A549 (cell line): ENCODE measurements around the gene SLC6A4.

ENCODE experiments used
- ESRRA ChIP-seq: fragments of 150-350 bp; IDR thresholded peaks from 2 replicates; pipeline ENCODE4 v1.6.1; 2014; ENCODE audit warnings: mild to moderate bottlenecking, low read length, borderline replicate concordance
- FOSL2 ChIP-seq, 2 experiments: fragments of 450-650 bp in 1 of 2; fragments of >200 bp in 1 of 2; sonication (Bioruptor Twin) in 1 of 2; formaldehyde crosslinking; IDR thresholded peaks; 2 replicates each; pipeline versions ENCODE4 v1.5.0 to v1.6.1; 2016 to 2020; ENCODE audit warnings: mild to moderate bottlenecking in 1 of 2, moderate library complexity in 1 of 2
- HEYL ChIP-seq: fragments of 250-450 bp; sonication (Bioruptor Pico); IDR thresholded peaks from 2 replicates; pipeline ENCODE4 v1.8.0; 2021; ENCODE audit warnings: mild to moderate bottlenecking, moderate library complexity
- HOXA7 ChIP-seq: fragments of 250-450 bp; sonication (Bioruptor Pico); IDR thresholded peaks from 2 replicates; pipeline ENCODE4 v1.5.0; 2020; ENCODE audit warnings: mild to moderate bottlenecking, moderate library complexity
- JUN ChIP-seq, 2 experiments: fragments of >200 bp; sonication (Bioruptor Twin); formaldehyde crosslinking; IDR thresholded peaks; 2 replicates in 1 of 2; 3 replicates in 1 of 2; pipeline ENCODE4 v1.6.1; 2016 to 2017
- POLR2A ChIP-seq: IDR thresholded peaks from 2 replicates; pipeline ENCODE4 v1.6.1; 2012; ENCODE audit warnings: mild to moderate bottlenecking, low read length
- RARB ChIP-seq: fragments of 250-450 bp; sonication (Bioruptor Pico); IDR thresholded peaks from 2 replicates; pipeline ENCODE4 v1.8.0; 2021; ENCODE audit warnings: mild to moderate bottlenecking, moderate library complexity
- RFX5 ChIP-seq: fragments of 450-650 bp; IDR thresholded peaks from 2 replicates; pipeline ENCODE4 v1.7.1; 2014; ENCODE audit warnings: antibody characterized with exemption, mild to moderate bottlenecking, moderate library complexity
- TF ChIP-seq, protein P1 (sequence below): fragments of >200 bp; sonication (Bioruptor Twin); formaldehyde crosslinking; IDR thresholded peaks from 3 replicates; pipeline ENCODE4 v1.5.1; 2016
- TF ChIP-seq, protein P2 (sequence below): fragments of 200-600 bp; sonication (generic); IDR thresholded peaks from 2 replicates; pipeline ENCODE4 v1.6.1; 2016; ENCODE audit warnings: antibody characterized with exemption, mild to moderate bottlenecking, moderate library complexity
- TF ChIP-seq, protein P3 (sequence below): fragments of 450-650 bp; IDR thresholded peaks from 2 replicates; pipeline ENCODE4 v1.6.1; 2014; ENCODE audit warnings: antibody characterized with exemption

DNA sequence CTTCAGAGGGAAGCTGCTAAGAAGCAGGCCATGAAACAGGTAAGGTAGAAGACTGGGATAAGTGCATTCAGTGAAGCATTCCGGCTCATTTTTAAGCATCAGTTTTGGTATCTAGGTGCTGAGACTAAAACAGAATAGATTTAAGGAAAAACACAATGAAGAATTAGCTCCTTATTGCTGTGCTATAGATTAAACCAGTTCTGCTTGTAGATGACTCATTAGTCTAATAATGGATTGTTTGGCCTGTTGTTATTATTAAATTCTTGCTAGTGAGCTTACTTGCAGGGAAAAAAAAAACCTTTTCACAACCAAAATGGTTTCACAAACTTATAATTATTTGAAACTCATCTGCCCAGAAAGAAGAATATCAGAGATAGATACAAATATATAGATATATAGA is 62.9 kb downstream of the SLC6A4 start:
- TF ChIP-seq RFX5, result no peak
- TF ChIP-seq, protein P1, sequence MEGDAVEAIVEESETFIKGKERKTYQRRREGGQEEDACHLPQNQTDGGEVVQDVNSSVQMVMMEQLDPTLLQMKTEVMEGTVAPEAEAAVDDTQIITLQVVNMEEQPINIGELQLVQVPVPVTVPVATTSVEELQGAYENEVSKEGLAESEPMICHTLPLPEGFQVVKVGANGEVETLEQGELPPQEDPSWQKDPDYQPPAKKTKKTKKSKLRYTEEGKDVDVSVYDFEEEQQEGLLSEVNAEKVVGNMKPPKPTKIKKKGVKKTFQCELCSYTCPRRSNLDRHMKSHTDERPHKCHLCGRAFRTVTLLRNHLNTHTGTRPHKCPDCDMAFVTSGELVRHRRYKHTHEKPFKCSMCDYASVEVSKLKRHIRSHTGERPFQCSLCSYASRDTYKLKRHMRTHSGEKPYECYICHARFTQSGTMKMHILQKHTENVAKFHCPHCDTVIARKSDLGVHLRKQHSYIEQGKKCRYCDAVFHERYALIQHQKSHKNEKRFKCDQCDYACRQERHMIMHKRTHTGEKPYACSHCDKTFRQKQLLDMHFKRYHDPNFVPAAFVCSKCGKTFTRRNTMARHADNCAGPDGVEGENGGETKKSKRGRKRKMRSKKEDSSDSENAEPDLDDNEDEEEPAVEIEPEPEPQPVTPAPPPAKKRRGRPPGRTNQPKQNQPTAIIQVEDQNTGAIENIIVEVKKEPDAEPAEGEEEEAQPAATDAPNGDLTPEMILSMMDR, result no peak
- no peak for TF ChIP-seq ESRRA
- TF ChIP-seq, protein P2, sequence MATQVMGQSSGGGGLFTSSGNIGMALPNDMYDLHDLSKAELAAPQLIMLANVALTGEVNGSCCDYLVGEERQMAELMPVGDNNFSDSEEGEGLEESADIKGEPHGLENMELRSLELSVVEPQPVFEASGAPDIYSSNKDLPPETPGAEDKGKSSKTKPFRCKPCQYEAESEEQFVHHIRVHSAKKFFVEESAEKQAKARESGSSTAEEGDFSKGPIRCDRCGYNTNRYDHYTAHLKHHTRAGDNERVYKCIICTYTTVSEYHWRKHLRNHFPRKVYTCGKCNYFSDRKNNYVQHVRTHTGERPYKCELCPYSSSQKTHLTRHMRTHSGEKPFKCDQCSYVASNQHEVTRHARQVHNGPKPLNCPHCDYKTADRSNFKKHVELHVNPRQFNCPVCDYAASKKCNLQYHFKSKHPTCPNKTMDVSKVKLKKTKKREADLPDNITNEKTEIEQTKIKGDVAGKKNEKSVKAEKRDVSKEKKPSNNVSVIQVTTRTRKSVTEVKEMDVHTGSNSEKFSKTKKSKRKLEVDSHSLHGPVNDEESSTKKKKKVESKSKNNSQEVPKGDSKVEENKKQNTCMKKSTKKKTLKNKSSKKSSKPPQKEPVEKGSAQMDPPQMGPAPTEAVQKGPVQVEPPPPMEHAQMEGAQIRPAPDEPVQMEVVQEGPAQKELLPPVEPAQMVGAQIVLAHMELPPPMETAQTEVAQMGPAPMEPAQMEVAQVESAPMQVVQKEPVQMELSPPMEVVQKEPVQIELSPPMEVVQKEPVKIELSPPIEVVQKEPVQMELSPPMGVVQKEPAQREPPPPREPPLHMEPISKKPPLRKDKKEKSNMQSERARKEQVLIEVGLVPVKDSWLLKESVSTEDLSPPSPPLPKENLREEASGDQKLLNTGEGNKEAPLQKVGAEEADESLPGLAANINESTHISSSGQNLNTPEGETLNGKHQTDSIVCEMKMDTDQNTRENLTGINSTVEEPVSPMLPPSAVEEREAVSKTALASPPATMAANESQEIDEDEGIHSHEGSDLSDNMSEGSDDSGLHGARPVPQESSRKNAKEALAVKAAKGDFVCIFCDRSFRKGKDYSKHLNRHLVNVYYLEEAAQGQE, result no peak
- TF ChIP-seq HOXA7 (CRISPR knock-in tag), result no peak
- no peak for TF ChIP-seq POLR2A
- no peak for TF ChIP-seq JUN (IDR thresholded peaks at IDR 0.05)
- TF ChIP-seq RARB, result no peak
- no peak for TF ChIP-seq FOSL2 (IDR thresholded peaks at IDR 0.05)
- no peak for TF ChIP-seq FOSL2 (CRISPR knock-in tag; IDR thresholded peaks at IDR 0.05)
- TF ChIP-seq, protein P3, sequence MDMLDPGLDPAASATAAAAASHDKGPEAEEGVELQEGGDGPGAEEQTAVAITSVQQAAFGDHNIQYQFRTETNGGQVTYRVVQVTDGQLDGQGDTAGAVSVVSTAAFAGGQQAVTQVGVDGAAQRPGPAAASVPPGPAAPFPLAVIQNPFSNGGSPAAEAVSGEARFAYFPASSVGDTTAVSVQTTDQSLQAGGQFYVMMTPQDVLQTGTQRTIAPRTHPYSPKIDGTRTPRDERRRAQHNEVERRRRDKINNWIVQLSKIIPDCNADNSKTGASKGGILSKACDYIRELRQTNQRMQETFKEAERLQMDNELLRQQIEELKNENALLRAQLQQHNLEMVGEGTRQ, result no peak
- no peak for TF ChIP-seq HEYL (CRISPR knock-in tag)
